GM21737 (cell line): ENCODE measurements around the gene NEDD8.

Experiments used
- ATAC-seq: cut with Tn5 transposase; IDR thresholded peaks from one replicate; pipeline ENCODE4 v1.9.1; 2021; ENCODE audit warnings: mild to moderate bottlenecking, moderate library complexity; ENCODE audit not compliant: unreplicated experiment

The NEDD8 gene

DNA sequence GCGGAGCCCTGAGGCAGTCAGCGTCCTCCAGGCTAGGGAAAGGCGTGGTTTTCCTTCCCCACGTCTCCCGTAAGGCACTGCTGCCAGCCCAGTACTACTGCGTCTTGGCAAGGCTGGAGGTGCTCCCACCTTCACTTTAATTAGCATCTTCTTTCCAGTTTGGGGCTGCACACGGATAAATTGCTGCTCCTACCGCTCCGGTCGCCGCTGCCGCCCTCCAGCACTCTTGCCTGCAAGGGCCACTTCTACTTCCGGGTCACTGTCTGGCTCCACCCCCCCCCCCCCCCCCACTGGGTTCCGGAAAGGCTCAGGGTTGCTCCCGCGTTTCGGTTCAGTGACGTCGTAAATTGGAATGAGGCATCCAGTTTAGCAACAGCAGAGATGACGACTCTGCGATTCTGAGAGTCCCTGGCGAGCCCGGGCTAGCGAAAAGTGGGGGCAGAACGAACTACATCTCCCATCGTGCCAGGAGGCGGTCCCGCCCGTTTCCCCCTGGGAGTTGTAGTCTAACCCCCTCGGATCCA is at the start of gene NEDD8:
Gene NEDD8 (minus strand): TSS at position 247 of the 524 bp plus-strand sequence. CDS start 100 bp downstream, at position 147.
- peak; percentile 70 for ATAC-seq

DNA sequence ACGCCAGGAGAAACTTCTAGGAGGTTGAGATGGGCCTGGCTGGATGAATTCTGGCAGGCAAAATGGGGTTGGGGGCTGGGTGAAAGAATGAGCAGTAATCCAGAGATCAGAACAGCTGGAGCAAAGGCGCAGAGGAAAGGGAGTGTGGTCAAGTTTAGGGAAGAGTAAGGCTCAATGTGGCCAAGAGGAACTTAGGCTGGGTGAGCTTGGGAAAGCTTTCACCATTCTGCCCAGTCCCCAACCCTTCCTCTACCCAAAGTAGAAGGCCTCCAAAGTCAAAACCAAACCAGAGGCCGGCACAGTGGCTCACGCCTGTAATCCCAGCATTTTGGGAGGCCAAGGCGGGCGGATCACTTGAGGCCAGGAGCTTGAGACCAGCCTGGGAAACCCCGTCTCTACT is 49.5 kb upstream of the NEDD8 start:
- no peak for ATAC-seq

DNA sequence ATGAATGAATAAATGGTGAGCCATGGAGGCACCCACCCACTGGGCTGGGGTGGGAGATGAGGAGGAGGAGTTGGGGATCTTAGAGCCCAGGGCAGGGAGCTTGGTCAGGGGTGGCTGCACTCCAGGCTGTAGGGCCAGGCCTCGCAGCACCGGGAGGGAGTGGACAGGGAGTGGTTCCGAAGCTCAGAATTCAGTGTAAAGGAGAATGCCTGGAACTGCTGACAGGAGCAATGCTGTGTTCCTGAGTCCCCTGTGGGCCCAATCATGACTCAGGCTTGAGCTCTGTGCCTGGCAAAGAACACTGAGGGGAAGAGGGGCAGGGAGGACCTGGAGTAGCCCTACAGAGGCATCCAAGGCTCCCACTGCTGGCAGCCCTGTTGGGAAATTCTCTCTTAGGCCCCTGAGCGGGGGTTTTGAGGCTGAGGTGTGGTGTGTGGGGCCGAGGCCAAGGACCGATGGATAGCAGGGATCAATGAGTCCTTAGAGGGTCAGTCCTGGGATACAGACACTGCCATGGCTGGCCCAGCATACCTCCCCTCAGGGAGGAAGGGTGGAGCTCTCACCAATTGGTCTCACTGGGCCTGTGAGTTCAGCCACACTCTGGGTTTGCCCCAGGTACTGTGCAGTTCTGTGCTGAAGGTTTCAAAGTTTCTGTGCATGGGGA is 48.8 kb upstream of the NEDD8 start:
- no peak for ATAC-seq

DNA sequence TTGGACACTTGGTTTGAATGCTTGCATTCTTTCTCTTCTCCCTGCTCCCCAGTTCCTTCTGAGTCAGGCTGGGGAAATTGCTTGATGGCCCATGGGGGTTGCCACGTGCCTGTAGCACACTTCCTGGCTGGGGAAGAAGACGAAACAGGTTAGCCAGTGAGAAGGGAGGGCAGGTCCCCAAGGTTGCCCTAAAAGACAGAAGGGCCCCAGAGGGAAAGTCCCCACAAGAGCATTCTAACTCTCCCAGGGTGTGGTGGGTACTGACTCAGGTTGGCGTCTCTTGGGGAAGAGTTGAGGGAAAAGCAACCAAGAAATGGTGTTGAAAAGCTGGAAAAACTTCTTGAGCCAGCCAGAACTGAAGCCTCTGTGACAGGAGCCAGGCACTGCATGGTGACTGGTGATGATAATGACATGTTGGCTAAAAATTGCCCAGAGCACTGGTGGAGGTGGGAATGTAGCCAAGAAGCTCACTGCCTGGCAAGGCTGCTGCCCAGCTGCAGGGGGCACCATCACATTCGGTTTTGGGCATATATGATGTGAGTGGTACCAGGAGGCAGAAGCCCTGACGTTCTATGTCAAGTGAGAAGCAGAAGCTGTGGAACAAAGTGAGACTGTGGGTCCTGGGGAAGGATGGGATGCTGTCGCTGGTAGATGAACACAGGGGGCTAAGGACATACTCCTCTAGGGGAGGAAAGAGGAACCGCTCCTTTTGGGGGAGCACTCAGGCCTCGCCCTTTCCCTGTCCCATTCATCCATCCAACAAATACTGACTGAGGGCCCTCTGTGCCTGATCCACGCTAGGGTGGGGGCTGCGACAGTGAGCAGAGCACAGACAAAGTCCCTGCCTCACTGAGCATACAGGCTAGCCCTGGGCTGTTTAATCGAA is 47.4 kb upstream of the NEDD8 start:
- peak; percentile 63 for ATAC-seq

DNA sequence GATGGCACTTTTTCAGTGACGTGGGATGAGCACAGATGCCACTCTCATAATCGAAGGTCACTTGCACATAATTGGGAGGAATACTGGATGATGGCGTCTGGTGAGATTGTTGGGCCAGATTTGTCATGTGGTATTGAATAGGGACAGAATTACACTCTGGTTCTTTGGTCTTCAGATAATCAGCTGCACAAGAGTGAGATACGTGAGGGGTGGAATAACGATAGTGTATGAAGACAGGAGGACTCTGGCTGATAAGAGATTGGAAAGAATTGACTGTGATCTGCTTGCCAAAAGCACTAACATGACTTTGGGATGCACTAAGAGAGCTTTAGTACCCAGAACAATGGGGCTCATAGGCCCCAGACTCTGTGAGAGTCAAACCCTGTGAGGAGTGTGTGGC is 46.3 kb upstream of the NEDD8 start:
- no peak for ATAC-seq

DNA sequence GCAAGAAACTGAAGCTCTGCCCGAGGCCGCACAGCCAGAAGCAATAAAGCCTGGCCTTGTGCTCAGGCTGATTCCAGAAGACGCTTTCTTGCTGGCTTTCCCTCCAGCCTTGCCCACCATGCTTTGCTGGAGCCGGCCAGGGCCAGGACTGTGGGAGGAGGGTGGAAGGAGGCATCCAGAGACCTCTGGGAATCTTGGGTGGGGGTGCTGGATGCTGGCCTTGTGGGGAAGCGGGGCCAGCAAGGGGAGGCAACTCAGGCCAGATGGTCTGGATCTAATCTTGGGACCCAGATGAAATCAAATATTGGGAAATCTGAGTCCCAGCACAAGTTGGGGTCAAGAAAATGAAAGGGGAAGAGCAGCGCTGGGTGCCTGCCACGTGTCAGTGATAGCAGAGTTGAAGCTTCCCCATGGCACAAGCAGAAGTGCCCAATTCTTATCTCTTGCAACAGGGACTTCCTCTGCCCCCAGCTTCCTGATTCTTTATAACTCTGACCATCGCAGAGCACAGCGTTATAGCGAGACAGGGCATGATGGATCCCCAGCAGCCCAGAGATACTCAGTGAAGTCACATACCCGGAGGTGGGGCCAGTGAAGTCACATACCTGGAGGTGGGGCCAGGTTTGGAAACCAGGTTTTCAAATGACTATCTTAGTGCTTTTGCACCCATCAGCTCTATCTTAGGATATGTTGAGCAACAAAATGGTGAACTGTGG is 45.6 kb upstream of the NEDD8 start:
- no peak for ATAC-seq

DNA sequence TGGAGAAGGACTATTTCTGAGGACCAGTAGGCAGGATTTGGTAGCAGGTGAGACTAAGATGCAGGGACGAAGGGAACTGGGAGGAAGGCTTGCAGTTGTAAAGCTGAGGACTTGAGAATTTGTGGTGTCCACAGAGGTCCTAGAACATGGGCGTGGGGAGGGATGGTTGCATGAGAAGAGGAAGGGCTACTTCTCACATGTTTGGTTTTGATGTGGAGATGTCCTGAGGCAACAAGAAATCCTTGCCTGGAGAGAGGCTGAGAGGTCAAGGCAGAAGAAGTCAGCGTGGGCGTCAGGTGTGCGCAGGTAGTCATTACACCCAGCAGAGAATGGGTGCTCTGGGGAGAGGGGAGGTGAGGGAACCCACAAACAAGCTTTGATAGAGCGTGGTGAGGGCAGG is 44.9 kb upstream of the NEDD8 start:
- no peak for ATAC-seq

DNA sequence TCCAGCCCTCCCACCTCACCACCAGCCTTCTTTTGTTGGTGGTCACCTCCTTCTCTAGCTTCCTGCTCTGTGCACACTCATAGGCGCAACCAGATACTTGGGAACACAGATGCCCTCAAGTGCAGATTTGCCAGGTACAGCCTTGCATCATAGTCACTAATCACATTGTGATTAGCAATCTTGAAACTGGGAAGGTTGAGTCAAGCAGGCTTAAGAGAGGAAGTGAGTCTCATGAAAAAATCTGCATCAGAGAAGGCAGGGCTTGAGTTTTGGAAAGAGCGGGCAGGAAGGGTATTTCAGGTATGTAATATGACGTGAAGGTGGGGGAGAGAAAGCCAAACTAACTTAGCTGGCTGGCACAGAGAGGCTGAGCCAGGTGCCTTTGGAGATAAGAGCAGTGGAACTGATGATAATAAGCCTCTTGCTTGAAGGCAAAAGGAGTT is 42.0 kb upstream of the NEDD8 start:
- peak; percentile 39 for ATAC-seq

DNA sequence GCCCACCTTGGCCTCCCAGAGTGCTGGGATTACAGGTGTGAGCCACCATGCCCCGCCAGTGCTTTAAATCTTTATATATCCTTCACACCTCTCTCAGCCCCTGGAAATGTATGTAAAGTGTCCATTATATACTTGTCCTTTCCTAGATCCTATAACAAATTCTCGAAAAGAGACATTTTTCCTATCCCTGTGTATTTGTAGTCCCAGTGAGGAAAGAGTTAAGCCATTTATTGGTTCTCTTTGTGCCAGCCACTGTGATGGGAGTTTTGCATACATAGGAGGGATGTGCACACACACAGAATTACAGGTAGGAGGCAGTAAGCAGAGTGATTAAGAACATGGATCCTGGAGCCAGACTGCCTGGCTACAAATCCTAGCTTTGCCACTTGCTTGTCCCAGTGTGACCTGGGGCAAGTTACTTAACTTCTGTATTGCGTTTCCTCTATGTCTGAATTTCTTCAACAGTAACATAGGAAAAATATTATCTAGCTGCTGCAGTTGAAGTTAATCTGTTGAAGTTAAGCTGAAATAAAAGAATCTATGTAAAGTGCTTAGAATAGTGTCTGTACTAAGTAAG is 41.3 kb upstream of the NEDD8 start:
- no peak for ATAC-seq

DNA sequence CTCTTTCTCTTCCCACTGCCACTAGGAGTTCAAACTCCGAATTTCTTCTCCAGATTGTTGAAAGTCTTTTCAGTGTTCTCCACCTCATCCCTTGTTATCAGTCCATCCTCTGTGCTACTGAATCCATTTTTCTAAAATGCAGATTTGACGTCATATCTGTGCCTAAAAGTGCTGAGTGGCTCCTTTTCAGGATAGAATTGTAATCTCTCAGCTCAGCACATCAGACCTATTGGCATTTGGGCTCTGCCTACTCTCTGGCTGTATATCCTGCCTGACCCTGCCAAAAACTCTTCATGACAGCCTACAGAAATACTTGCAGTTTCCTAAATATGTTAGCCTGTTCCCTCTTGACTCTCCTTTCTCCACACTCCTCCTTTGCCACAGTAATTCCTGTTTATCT is 40.3 kb upstream of the NEDD8 start:
- ATAC-seq = no peak

DNA sequence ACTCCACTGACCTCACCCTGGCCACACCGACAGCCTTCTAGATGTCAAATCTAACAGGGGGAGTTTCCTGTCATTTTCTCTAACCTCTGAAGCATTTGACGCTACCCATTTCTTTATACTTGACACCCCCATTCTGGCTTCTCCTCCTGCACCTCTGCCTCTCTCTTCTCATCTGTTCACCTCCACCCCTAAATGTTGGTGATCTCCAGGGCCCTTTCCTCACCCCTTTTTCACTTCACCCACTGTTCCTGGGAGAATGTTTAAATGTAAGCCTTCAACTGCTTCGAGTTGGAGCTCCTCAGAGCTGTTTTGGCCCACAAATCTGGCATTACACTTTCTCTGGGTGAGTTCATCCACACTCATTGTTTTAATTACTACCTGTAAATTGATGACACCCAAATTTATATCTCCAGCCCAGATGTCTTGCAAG is 39.7 kb upstream of the NEDD8 start:
- no peak for ATAC-seq

DNA sequence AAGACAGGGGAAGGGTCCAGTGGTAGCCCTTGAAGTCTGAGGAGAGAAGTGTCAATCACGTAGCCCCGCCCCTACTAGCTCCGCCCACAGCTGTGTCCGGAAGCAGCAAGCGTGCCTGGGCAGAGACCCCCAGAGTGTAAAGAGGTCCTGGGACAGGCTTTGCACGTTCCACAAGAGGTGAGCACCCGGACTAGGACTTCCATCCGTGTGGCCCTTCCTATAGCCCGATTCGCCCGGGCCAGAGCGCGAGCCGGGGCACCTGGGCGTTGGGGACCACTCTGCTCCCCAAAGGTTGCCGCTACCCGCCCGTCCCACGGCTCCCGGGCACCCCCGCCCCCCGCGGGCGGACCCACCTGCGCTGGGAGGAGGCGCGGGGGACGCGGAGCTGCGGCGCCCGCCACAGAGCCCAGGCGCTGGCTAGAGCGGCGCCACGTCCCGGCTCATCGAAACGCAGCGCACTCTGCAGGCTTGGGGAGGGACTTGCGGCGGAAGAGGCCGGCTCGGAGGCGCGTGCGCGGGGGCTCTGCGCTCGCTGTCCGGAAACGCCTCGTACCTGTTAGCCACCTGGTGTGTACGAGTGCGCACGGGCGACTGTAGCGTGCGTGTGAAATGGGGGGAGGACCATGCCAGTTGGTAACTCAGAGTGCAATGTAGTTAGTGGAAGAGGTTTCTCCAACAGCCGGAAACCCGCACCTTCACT is 39.1 kb upstream of the NEDD8 start, which contains the start of gene RABGGTA:
Gene RABGGTA (minus strand): TSS at position 464 of the 700 bp plus-strand sequence. CDS start 482 bp downstream, outside the sequence.
- peak; percentile 80 for ATAC-seq

DNA sequence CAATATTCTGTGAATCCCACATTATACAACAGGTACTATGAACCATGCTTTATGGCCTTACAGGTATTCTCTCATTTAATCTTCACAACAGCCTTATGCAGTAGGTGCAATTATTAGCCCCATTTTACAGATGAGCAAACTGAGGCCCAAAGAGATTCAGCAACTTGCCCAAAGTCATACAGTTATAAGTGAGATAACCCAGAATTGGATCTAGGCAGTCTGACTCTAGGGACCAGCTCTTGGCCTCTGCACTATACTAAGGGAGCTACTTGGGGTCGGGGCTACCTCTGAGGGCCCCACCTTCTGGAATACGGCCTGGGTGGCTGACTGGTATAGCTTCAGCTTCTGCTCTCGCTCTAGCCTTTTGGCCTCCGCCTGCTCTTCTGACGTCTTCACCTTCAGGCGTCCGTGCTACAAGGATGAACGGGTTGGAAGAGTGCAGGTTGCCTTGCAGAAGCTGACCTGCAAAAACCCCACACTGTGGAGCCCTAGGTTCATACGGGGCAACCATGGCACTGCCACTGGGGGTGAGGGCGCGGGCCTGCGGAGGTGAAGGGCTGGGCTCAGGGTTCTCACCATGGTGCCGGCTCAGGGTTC is 38.5 kb upstream of the NEDD8 start:
- no peak for ATAC-seq

DNA sequence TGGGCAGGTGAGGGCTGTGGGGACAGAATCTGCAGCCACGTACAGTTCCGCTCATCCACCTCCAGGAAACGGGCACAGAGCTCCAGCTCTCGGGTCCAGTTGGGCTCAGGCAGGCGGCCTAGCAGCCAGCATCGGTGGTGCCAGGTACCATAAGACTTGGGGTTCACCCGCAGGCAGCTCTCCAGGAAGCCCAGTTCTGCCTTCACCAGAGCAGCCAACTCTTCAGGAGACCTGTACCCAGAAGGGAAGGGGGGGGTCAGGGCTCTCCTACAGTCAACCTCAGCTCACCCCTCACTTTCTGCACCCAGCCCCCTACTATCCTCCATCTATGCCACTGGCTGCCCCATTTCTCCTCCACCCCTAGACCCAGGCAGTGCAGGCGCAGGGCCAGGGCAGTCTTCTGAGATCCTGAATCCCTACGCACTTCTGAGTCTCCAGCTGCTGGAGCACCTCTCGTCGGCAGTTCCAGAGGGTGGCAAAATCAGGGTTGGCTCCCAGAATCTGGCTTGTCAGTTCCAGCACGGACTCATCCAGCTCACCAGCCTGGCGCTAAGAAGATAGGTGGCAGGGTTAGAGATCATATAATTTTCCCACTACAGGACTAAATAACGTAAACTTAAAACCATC is 37.9 kb upstream of the NEDD8 start:
- no peak for ATAC-seq

DNA sequence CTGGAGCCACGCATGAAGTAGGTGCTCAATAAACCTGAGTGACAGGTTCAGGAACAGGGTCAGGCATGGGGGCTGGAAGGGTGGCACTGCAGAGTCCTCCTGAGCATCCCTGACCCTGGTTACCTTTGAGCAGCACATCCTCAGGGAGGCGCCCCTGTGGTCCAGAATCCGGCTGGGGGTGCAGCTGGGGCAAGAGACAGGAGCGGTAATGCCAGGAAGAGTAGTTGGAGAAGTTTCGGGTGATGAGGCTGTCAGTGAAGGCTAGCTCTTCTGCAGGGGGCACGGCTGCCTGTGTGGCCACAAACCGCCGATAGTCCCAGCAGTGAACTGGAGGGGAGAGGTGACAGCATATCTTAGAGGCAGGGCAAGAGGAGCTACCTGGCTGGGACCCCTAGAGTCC is 37.2 kb upstream of the NEDD8 start:
- ATAC-seq = no peak

DNA sequence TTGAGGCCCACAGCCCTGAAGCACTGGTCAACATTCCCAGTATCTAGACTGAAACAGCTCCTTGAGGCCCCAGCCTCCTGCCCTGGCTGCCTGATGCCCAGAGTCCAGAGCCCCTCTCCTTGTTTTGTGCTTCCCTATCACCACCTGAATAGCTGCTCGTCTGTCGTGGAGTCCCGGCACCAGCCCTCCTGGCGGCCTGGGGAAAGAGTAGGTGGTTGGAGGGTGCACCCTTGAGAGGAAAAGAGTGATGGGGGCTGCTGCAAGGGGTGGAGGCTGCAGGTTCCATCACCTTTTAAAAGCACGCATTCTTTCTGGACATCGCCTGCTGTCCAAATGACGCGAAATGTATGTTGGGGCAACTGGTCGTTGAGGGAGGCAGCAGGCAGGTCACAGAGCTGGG is 36.1 kb upstream of the NEDD8 start:
- ATAC-seq = no peak

DNA sequence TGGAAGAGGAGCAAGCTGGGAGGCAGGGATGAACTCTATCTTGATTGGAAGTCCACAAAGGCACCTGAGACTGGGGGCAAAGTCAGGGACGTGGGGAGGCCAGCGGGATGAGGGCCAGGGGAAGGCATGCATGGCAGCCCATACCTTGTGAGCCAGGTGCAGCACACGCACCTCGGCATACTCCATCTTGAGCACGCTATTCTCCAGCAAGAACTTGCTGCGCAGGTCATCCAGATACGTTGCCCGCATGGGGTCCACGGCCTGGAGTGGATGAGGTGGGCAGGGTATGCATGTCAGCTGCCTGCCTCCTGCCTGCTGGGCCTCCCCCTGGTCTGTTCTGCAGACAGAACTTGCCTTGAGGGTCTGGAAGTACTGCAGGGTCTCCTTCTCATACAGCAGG is 35.3 kb upstream of the NEDD8 start:
- no peak for ATAC-seq

DNA sequence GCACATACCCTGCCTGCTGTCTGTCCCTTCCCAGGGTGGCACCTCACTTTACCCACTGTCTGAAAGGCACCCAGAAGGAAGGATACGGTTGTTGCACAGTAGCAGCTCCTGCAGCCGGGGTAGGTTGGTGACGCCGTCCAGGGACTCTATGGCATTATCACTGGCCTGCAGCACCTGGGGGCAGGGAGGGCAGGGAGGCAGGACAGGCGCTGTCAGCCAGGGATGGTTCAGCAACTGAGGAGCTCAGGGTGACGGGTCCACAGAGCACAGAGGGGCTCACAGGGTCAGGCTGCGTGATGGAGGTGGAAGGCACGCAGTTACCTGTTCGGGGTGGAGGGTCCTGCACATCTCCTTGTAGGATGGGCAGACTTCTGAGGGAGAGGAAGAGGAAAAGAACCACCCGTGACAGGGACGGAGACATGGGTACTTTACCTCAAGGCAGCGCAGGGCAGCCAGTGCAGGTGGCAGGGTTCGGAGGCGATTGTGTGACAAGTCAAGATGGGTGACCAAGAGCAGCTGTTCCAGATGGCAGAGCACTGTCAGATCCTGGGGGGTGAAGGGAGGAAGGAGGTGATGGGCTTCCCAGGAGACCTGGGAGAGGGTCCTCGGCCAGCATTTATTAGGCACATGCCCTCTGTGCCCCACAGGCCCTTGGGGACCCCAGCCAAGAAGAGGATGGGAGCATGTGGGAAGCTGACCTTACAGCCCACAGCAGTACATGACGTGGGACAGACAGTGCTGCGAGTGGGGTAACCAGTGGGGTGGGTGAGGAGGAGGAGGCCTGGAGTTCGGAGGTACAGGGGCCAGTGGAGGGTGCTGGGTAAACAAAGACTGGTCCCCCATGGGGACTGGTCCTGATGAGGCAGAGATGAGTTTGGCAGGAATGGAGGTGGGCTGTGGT is 34.4 kb upstream of the NEDD8 start:
- ATAC-seq = no peak
